OCI-LY7 (cell line): Measurements from ENCODE around the gene MIGA1. TPM values are rescaled to one million over a fixed set of nuclear protein-coding genes. Genes with fewer than 3 reads are reported as not detected.

Experiments used
- BruUV-seq: library from RNA; stranded (reverse); fragments of 400-500 nt; replicated peaks from 2 replicates; lab custom pipeline; 2021; lab: Mats Ljungman, UMichigan
- CTCF ChIA-PET: fragments of 300-600 bp; sonication (Branson Sonifier 250); formaldehyde crosslinking; loops from one replicate; lab custom pipeline; 2022; ENCODE audit warnings: antibody characterized with exemption; ENCODE audit not compliant: unreplicated experiment; lab: Charles Lee
- POLR2A ChIA-PET: fragments of 300-600 bp; sonication (Branson Sonifier 250); formaldehyde crosslinking; loops from one replicate; lab custom pipeline; 2022; ENCODE audit warnings: antibody characterized with exemption; lab: Charles Lee
- DNase-seq: peaks from one replicate; pipeline ENCODE4 v3.0.0-alpha.2; 2015; ENCODE audit warnings: low spot score
- H2AFZ ChIP-seq: fragments of 200-600 bp; sonication (generic), shearing (Covaris generic); 2 replicates; pipeline ENCODE4 v1.6.1; 2014; ENCODE audit warnings: mild to moderate bottlenecking, antibody characterized with exemption, low read length, moderate library complexity
- H3K27ac ChIP-seq: fragments of 200-600 bp; sonication (generic); 2 replicates; pipeline ENCODE4 v1.5.1; 2014; ENCODE audit warnings: mixed run types, low read depth, mild to moderate bottlenecking, moderate library complexity, low read length, inconsistent platforms; ENCODE audit not compliant: poor library complexity, severe bottlenecking
- H3K36me3 ChIP-seq: fragments of 200-600 bp; sonication (generic); 2 replicates; pipeline ENCODE4 v1.6.1; 2014; ENCODE audit warnings: mild to moderate bottlenecking, antibody characterized with exemption, low read length, moderate library complexity, mixed read lengths; ENCODE audit not compliant: insufficient read depth
- H3K4me1 ChIP-seq: fragments of 200-600 bp; sonication (generic); 2 replicates; pipeline ENCODE4 v1.5.1; 2014; ENCODE audit warnings: mild to moderate bottlenecking, low read length; ENCODE audit not compliant: insufficient read depth, poor library complexity, severe bottlenecking
- H3K4me2 ChIP-seq: fragments of 200-600 bp; sonication (generic); 2 replicates; pipeline ENCODE4 v1.6.1; 2014; ENCODE audit warnings: mild to moderate bottlenecking, low read length
- H3K4me3 ChIP-seq: fragments of 200-600 bp; sonication (generic); 2 replicates; pipeline ENCODE4 v1.5.1; 2014; ENCODE audit warnings: mild to moderate bottlenecking, low read depth, low read length; ENCODE audit not compliant: poor library complexity, severe bottlenecking
- H3K79me2 ChIP-seq: fragments of 200-600 bp; sonication (generic); 2 replicates; pipeline ENCODE4 v1.6.1; 2016; ENCODE audit warnings: low read depth, mild to moderate bottlenecking, low read length, moderate library complexity, mixed read lengths; ENCODE audit not compliant: insufficient read depth
- H3K9me2 ChIP-seq: fragments of 200-600 bp; sonication (generic); 2 replicates; pipeline ENCODE4 v1.6.1; 2016; ENCODE audit warnings: mild to moderate bottlenecking, low read length, mixed read lengths; ENCODE audit not compliant: insufficient read depth
- H3K9me3 ChIP-seq: fragments of 200-600 bp; sonication (generic); 2 replicates; pipeline ENCODE4 v1.6.1; 2014; ENCODE audit warnings: mild to moderate bottlenecking, mixed run types, low read length, mixed read lengths
- H4K20me1 ChIP-seq: fragments of 200-600 bp; sonication (generic); 2 replicates; pipeline ENCODE4 v1.6.1; 2014; ENCODE audit warnings: mild to moderate bottlenecking, antibody characterized with exemption, low read length, moderate library complexity, mixed read lengths; ENCODE audit not compliant: insufficient read depth
- CTCF ChIP-seq: fragments of 200-600 bp; sonication (generic); conservative IDR thresholded peaks from 2 replicates; pipeline ENCODE4 v1.5.1; 2014; ENCODE audit warnings: mild to moderate bottlenecking, antibody characterized with exemption, low read length, moderate library complexity, mixed read lengths
- EZH2phosphoT487 ChIP-seq: fragments of 200-600 bp; sonication (generic); IDR thresholded peaks from 2 replicates; pipeline ENCODE4 v1.6.1; 2018; ENCODE audit warnings: low read depth, borderline replicate concordance, mild to moderate bottlenecking, mixed run types, antibody characterized with exemption, low read length, moderate library complexity, mixed read lengths
- intact Hi-C: fragments of 100-400 bp; cut with micrococcal nuclease; formaldehyde crosslinking; loops from one replicate; pipeline ENCODE4 v1.10.0; 2022; ENCODE audit not compliant: unreplicated experiment
- total RNA-seq, 2 experiments: library from RNA; depleted of rRNA in 1 of 2; stranded (reverse); fragments of >200 nt in 1 of 2; shearing (Covaris generic) in 1 of 2; gene quantifications; 2 replicates each; pipeline ENCODE4 v1.2.3, GENCODE V29; 2014 to 2022

MIGA1 gene
- total RNA-seq, 2 experiments from 2014 or later = 5.1 to 8.4 TPM

DNA sequence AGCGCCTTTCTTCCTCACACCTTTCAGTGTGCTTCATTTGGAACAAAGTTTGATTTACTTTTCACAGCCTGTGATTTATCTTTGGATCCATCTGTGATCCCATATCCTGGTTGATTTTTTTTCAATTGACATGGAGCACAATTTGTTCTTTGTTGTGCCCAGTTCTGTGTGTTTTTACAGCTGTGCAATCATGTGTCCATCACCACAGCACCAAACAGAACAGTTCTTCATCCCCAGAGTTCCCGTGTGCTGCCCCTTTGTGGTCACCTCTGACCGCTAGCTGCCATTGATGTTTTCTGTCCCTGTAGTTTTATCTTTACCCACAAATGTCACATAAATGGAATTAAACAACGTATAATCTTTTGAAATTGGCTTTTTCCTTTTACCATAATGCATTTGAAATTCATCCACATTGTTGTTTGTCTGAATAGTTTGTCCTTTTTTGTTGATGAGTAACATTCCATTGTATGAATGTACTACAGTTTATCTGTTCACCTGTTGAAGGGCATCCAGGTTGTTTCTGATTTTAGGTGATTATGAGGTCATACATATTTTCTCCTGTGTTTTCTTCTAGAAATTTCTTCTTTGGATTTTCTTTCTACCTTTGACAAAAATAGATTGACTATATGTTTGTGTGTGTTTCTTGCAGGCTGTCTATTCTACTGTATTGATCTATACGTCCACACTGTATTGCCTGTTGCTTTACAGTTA lies 17.4 kb downstream of the MIGA1 start:
- POLR2A ChIA-PET = interaction anchor here (0.8 to 2.5 kb wide), 7 partner anchors 15 to 93 kb away, joined by 3 to 11 read pairs (median 4); partner anchors contain the start of gene MIGA1
- no peak for DNase-seq
- Histone ChIP-seq H4K20me1 (no peaks in the 10 kb centered on the region), H3K4me2 (no peak overlapping the region), H3K36me3 (peaks cover 11% of the 10 kb centered on the region), H3K27ac (no peak overlapping the region), H3K9me3 (no peaks in the 10 kb centered on the region), H3K4me3 (no peak overlapping the region), H3K4me1 (no peaks in the 10 kb centered on the region), H3K79me2 (no peaks in the 10 kb centered on the region), H2AFZ (no peak overlapping the region), H3K9me2 (no peaks in the 10 kb centered on the region)
- no TSS peak for BruUV-seq
- CTCF ChIA-PET = no interaction called here
- intact Hi-C loops = loop anchor here (10.0 kb wide), 1 partner anchor 62 kb away; no protein-coding TSS in a partner anchor
- 0 out of 2 replicates have a peak, but pooled peaks have one; percentile 19 for TF ChIP-seq CTCF
- TF ChIP-seq EZH2phosphoT487 = no peak

DNA sequence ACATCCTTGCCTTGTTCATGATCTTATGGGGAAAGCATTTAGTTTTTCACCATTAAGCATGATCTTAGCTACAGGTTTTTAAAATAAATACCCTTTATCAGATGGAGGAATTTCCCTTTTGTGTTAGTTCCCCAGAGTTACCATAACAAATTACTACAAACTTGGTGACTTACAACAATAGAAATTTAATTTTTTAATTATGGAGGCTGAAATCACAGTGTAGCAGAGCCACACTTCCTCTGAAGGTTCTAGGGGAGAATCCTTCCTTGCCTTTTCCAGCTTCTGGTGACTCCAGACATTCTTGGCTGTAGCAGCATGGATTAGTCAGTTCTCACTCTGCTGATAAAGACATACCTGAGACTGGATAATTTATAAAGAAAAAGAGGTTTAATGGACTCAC lies 18.5 kb downstream of the MIGA1 start:
- no peak for DNase-seq
- Histone ChIP-seq H3K4me2 (no peak overlapping the region), H3K27ac (no peak overlapping the region), H3K36me3 (peaks cover 21% of the 10 kb centered on the region), H4K20me1 (no peaks in the 10 kb centered on the region), H2AFZ (no peak overlapping the region), H3K79me2 (no peaks in the 10 kb centered on the region), H3K4me1 (no peaks in the 10 kb centered on the region), H3K9me2 (no peaks in the 10 kb centered on the region), H3K4me3 (no peak overlapping the region), H3K9me3 (no peaks in the 10 kb centered on the region)
- no peak for TF ChIP-seq EZH2phosphoT487
- TF ChIP-seq CTCF = no peak
- BruUV-seq = no TSS peak
- intact Hi-C loops = loop anchor here (10.0 kb wide), 1 partner anchor 63 kb away; no protein-coding TSS in a partner anchor
- CTCF ChIA-PET = no interaction called here
- POLR2A ChIA-PET = interaction anchor here (0.5 to 2.5 kb wide), 7 partner anchors 18 to 94 kb away, joined by 3 to 11 read pairs (median 4); partner anchors contain the start of gene MIGA1

- no peak for TF ChIP-seq EZH2phosphoT487
- TF ChIP-seq CTCF = no peak
- POLR2A ChIA-PET = interaction anchor here (0.7 kb wide), 1 partner anchor 31 kb away, joined by 3 read pairs; no protein-coding TSS in a partner anchor
- H3K36me3 ChIP-seq = peaks cover 44% of the 10 kb centered on the region
- no peaks in the 10 kb centered on the region for H3K4me1 ChIP-seq
- intact Hi-C loops = loop anchor here (5.0 kb wide), 1 partner anchor 100 kb away; no protein-coding TSS in a partner anchor
- DNase-seq = no peak
- H3K4me2 ChIP-seq = no peak overlapping the region
- no TSS peak for BruUV-seq
- no peaks in the 10 kb centered on the region for H4K20me1 ChIP-seq
- CTCF ChIA-PET = no interaction called here
- H2AFZ ChIP-seq = no peak overlapping the region
- no peaks in the 10 kb centered on the region for H3K79me2 ChIP-seq
- H3K9me2 ChIP-seq = no peaks in the 10 kb centered on the region
- H3K27ac ChIP-seq = no peak overlapping the region
- H3K9me3 ChIP-seq = no peaks in the 10 kb centered on the region
- no peak overlapping the region for H3K4me3 ChIP-seq
Measured at GRCh38 chr1:77802026-77802425, 22.6 kb downstream of the MIGA1 start.
